ENCODE results near the gene TJP1.

- TF ChIP-seq EZH2phosphoT487 (IDR thresholded peaks at IDR 0.05; ENCODE audit: insufficient read depth, low read depth) (no peak), EZH2 (IDR thresholded peaks at IDR 0.05; ENCODE audit: insufficient read depth, poor library complexity, severe bottlenecking) (no peak)
Observed at GRCh38 chr15:29870495-29871151, 48.4 kb upstream of the TJP1 start.

All from GM23248 (cell line).